SK-N-MC (cell line): ENCODE measurements around the gene REPS2.

ENCODE experiments used
- DNase-seq: peaks from one replicate; pipeline ENCODE4 v3.0.0-alpha.2; 2011; ENCODE audit warnings: low read depth, low spot score
- H3K27ac ChIP-seq: fragments of 200-600 bp; sonication (generic); 2 replicates; pipeline ENCODE4 v1.5.1; 2016; ENCODE audit warnings: mixed run types
- H3K36me3 ChIP-seq: fragments of 200-600 bp; sonication (generic); 2 replicates; pipeline ENCODE4 v1.6.1; 2017; ENCODE audit warnings: antibody characterized with exemption, low read length, mixed read lengths; ENCODE audit not compliant: insufficient read depth
- H3K4me3 ChIP-seq: fragments of 200-600 bp; sonication (generic); 2 replicates; pipeline ENCODE4 v1.5.1; 2016
- H3K9ac ChIP-seq: fragments of 200-600 bp; sonication (generic); 2 replicates; pipeline ENCODE4 v1.8.0; 2017; ENCODE audit warnings: mixed run types, mixed read lengths; ENCODE audit not compliant: insufficient read length
- H3K9me3 ChIP-seq: fragments of 200-600 bp; sonication (generic); 2 replicates; pipeline ENCODE4 v1.6.1; 2017; ENCODE audit warnings: low read depth, mild to moderate bottlenecking, antibody characterized with exemption, low read length, moderate library complexity, mixed read lengths
- EZH2 ChIP-seq: fragments of 200-600 bp; sonication (generic); IDR thresholded peaks from one replicate; pipeline ENCODE4 v1.6.1; 2017; ENCODE audit warnings: antibody characterized with exemption
- FOXP2 ChIP-seq: optimal IDR thresholded peaks from 2 replicates; pipeline ENCODE3; 2011; ENCODE audit warnings: mild to moderate bottlenecking, moderate library complexity; ENCODE audit not compliant: insufficient read depth; ENCODE audit errors: extremely low read length, control extremely low read depth
- POLR2AphosphoS5 ChIP-seq: IDR thresholded peaks from 2 replicates; pipeline ENCODE4 v1.6.1; 2012; ENCODE audit warnings: mild to moderate bottlenecking, low read depth, low read length, borderline replicate concordance

REPS2 gene

DNA sequence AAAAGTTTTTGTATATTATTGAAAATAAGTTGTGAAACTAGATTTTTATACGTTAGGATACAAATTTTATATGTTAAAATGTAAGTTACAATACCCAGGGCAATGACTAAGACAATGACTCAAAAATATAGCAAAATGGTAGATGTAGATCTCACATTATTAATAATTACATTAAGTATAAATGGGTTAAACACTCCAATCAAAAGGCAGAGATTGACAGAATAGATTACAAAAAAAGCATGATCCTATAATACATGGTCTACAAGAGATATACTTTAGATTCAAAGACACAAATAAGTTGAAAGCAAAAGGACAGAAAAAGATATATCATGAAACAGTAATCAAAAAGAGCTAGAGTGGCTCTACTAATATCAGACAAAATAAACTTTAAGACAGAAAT lies 217.6 kb downstream of the REPS2 start:
- Histone ChIP-seq H3K27ac (no peak overlapping the region), H3K9me3 (no peaks in the 10 kb centered on the region), H3K4me3 (no peak overlapping the region), H3K36me3 (no peaks in the 10 kb centered on the region), H3K9ac (no peak overlapping the region)
- TF ChIP-seq POLR2AphosphoS5 (no peak), FOXP2 (no peak), EZH2 (no peak)
- DNase-seq = no peak

DNA sequence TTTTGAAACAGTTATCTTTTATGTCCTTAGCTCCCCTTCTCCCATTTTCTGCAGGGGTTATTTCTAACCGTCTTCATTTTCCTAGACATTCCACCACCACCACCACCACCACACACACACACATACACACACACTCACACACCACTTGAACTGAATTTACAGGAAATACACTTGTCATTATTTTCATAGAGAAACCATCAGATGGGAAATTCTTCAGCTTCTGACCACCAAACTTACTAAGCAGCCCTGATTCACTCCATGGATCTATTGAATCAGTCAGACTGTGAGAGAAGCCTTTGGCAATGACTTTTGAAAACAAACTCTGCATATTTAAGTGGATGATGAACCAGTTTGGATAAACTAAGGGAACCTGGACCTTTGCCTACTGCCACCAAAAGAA lies 218.5 kb downstream of the REPS2 start:
- DNase-seq = no peak
- Histone ChIP-seq H3K27ac (no peak overlapping the region), H3K9ac (no peak overlapping the region), H3K36me3 (no peaks in the 10 kb centered on the region), H3K9me3 (no peaks in the 10 kb centered on the region), H3K4me3 (no peak overlapping the region)
- no peak for TF ChIP-seq EZH2
- TF ChIP-seq POLR2AphosphoS5 = no peak
- TF ChIP-seq FOXP2 = no peak

DNA sequence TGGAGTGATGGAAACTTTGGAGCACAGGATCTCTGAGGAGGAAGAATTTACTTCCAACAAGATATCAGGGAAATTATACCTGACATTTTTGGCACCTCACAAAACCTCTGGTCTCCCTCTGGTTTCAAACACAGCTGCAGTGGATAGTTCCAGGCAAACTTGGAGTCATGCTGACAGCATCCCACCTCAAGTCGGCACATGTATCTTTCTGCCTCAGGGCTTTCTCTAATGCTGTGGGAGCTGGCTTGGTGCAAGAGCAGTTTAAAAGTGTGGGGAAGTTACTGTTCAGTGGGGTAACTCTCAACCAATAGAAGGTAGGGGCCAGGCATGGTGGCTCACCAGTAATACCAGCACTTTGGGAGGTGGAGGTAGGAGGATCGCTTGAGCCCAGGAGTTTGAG lies 221.5 kb downstream of the REPS2 start:
- TF ChIP-seq POLR2AphosphoS5 (no peak), EZH2 (no peak), FOXP2 (no peak)
- DNase-seq = no peak
- no peaks in the 10 kb centered on the region for H3K9me3 ChIP-seq
- no peak overlapping the region for H3K27ac ChIP-seq
- no peak overlapping the region for H3K4me3 ChIP-seq
- no peak overlapping the region for H3K9ac ChIP-seq
- H3K36me3 ChIP-seq = no peaks in the 10 kb centered on the region

DNA sequence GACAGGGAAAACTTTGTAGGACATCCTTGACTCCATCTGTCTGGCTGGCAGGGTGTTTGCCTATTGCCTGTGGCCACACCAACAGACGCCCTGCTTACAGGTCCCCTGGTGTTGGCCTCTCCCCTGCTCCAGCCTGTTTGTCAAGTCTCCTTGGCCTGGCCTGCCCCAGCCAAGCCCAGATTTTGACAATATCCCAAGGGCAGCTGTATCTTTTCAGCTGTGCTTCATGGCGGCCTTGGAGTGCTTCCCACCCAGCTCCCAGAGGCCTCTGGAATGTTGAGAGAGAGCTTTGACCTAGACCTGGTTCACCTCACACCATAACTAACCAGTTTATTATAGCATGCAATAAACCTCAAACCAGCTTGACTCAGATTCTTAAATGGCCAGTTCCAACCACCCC lies 224.5 kb downstream of the REPS2 start:
- no peak for DNase-seq
- no peaks in the 10 kb centered on the region for H3K36me3 ChIP-seq
- no peak overlapping the region for H3K9ac ChIP-seq
- no peak overlapping the region for H3K27ac ChIP-seq
- H3K4me3 ChIP-seq = no peak overlapping the region
- no peaks in the 10 kb centered on the region for H3K9me3 ChIP-seq
- TF ChIP-seq EZH2 (no peak), FOXP2 (no peak), POLR2AphosphoS5 (no peak)

DNA sequence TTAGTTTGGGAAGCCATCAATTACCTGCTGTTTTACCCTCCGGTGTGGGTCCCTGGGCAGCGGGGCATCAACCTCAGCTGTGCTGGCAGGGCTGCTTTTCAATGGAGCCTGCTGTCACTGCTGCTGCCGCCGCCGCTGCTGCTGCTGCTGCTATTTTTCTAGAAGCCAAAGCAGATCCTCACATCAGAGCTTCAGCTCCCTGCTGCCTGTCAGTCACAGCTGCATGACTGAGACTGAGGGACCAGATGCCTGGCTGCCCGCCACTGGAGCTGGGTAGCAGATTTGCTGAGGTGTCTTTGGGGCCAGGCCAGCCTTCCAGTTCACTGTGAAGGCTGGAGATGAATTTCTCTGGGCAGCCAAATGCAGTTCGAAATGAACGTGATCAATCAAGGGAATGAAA lies 228.2 kb downstream of the REPS2 start:
- H3K9ac ChIP-seq = no peak overlapping the region
- no peaks in the 10 kb centered on the region for H3K36me3 ChIP-seq
- DNase-seq = no peak
- H3K27ac ChIP-seq = no peak overlapping the region
- no peaks in the 10 kb centered on the region for H3K9me3 ChIP-seq
- TF ChIP-seq POLR2AphosphoS5 (no peak), EZH2 (no peak), FOXP2 (no peak)
- no peak overlapping the region for H3K4me3 ChIP-seq

DNA sequence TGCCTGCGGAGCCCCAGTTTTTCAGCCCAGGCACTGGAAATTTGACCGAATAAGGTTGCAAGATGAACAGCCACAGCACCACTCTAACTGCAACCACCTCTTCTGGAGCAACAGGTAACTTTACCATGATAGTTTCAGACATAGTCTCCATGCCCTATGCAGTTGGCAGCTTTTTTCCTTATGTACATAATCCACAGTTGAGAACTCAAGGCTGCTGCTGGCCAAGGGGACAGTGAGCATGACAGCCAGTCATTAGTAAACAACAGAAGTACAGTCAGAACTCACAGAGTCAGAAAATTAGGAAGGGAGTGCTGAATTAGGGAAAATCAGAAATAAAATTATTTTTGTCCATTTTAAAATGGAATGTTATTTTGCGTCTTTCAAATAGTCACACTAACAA lies 235.9 kb downstream of the REPS2 start:
- TF ChIP-seq POLR2AphosphoS5 = no peak
- TF ChIP-seq EZH2 = no peak
- TF ChIP-seq FOXP2 = no peak

DNA sequence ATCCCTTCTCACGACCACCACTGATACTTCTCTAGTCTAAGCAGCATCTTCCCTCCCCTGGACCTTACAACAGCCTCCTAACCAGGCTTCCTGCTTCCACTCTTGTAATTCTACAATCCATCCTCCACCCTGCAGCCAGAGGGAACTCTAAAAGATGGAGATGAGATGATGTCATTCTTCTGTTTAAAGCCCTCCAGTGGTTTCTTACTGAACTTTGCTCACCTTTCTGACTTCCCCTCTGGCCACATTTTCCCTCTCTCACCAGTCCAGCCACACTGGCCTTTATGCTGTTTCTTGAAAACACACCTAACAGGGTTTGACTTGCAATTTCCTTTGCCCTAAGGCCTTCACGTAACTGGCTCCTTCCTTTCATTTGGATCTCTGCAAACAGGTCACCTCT lies 237.1 kb downstream of the REPS2 start:
- H3K4me3 ChIP-seq = no peak overlapping the region
- H3K9ac ChIP-seq = no peak overlapping the region
- no peak for DNase-seq
- H3K36me3 ChIP-seq = no peaks in the 10 kb centered on the region
- H3K27ac ChIP-seq = no peak overlapping the region
- no peaks in the 10 kb centered on the region for H3K9me3 ChIP-seq
- TF ChIP-seq EZH2 (no peak), FOXP2 (no peak), POLR2AphosphoS5 (no peak)

More for the DNA sequence above, 235.9 kb downstream of the REPS2 start:
- Histone ChIP-seq H3K9me3 (no peaks in the 10 kb centered on the region), H3K27ac (no peak overlapping the region), H3K36me3 (no peaks in the 10 kb centered on the region), H3K9ac (no peak overlapping the region), H3K4me3 (no peak overlapping the region)
- no peak for DNase-seq

DNA sequence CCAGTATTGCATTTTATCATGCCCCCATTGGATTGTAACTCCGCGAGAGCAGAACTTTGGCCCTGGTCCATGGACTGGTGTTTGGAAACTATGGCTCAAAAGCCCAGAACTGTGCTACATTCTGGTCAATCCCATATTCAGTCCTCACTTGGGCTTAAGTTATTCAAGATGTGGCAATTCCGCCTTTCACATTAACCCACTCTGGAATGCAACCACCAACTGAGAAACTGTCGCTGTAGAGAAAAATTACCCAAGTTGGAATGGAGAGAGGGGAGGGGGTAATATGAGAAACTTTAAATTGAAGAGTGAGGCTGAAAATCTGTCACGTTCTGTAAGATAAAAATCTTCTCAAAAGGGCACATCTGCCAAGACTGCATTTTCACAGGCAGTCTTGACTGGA lies 239.0 kb downstream of the REPS2 start:
- Histone ChIP-seq H3K9ac (no peak overlapping the region), H3K36me3 (no peaks in the 10 kb centered on the region), H3K4me3 (no peak overlapping the region), H3K27ac (no peak overlapping the region), H3K9me3 (no peaks in the 10 kb centered on the region)
- DNase-seq = no peak
- no peak for TF ChIP-seq EZH2
- TF ChIP-seq POLR2AphosphoS5 = no peak
- TF ChIP-seq FOXP2 = no peak

DNA sequence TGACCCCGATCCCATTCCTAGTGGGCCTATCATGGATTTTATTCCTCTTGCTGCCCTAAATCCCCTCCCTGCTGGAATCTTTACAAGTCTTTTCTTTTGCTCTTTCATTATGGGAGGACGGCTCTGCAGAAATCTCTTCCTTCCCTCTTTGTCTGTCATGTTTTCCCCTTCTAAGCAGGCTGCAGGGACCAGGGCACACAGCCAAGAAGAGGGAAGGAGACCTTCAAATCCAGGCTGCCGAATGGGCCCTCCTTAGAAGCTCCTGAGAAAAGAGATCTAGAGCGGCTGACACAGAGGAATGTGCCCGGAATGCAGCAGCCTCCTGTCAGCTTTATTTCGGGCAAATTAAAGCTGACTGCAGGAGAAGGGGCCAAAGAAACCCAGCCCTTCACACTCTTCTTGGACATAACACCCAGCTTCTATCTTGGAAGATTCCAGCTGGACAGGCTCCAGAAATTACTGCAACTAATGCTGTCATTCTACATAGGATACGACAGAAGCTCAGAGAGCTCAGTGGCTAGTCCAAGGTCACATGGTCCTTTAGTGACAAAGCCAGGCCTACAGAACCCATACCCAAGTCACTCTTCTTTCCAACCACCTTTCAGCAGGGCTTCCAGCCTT lies 240.8 kb downstream of the REPS2 start:
- Histone ChIP-seq H3K4me3 (no peak overlapping the region), H3K9ac (no peak overlapping the region), H3K27ac (no peak overlapping the region), H3K36me3 (no peaks in the 10 kb centered on the region), H3K9me3 (no peaks in the 10 kb centered on the region)
- no peak for DNase-seq
- TF ChIP-seq POLR2AphosphoS5 (no peak), EZH2 (no peak), FOXP2 (no peak)
